HepG2 (cell line): ENCODE results near the gene PLXND1. TPM values are rescaled to one million over a fixed set of nuclear protein-coding genes. Genes with fewer than 3 reads are reported as not detected.

Experiments
- ASH2L ChIP-seq: fragments of 300-600, 200-600 bp; sonication (generic); IDR thresholded peaks from 2 replicates; pipeline ENCODE4 v1.7.0; 2017; ENCODE audit warnings: low read depth, mild to moderate bottlenecking, moderate library complexity, mixed read lengths, low read length; ENCODE audit not compliant: insufficient read length
- ATF7-NPFF ChIP-seq: sonication (generic); formaldehyde crosslinking; IDR thresholded peaks from 2 replicates; pipeline ENCODE4 v1.8.1; 2023; ENCODE audit warnings: mild to moderate bottlenecking, low read depth, missing genetic modification reagents, moderate library complexity
- ATM ChIP-seq: fragments of 450-650 bp; IDR thresholded peaks from 2 replicates; pipeline ENCODE4 v1.7.1; 2017; ENCODE audit warnings: mild to moderate bottlenecking, borderline replicate concordance
- MED1 ChIP-seq: sonication (generic); formaldehyde crosslinking; IDR thresholded peaks from 2 replicates; pipeline ENCODE4 v1.4.0; 2020; ENCODE audit warnings: missing genetic modification reagents
- MYC ChIP-seq: sonication (generic); formaldehyde crosslinking; IDR thresholded peaks from 2 replicates; pipeline ENCODE4 v1.9.0; 2021; ENCODE audit warnings: missing genetic modification reagents, borderline replicate concordance
- STAT5B ChIP-seq: sonication (generic); formaldehyde crosslinking; IDR thresholded peaks from 2 replicates; pipeline ENCODE4 v1.4.0; 2020; ENCODE audit warnings: missing genetic modification reagents
- STAT6 ChIP-seq: sonication (generic); formaldehyde crosslinking; IDR thresholded peaks from 2 replicates; pipeline ENCODE4 v1.4.0; 2020; ENCODE audit warnings: missing genetic modification reagents, mild to moderate bottlenecking, borderline replicate concordance
- ZFP91 ChIP-seq: sonication (generic); formaldehyde crosslinking; IDR thresholded peaks from 2 replicates; pipeline ENCODE4 v1.9.0; 2022; ENCODE audit warnings: missing genetic modification reagents, mild to moderate bottlenecking, borderline replicate concordance
- ZMYM3 ChIP-seq: sonication (generic); formaldehyde crosslinking; IDR thresholded peaks from 2 replicates; pipeline ENCODE4 v1.5.1; 2020; ENCODE audit warnings: mild to moderate bottlenecking, missing genetic modification reagents
- ZNF274 ChIP-seq: sonication (generic); formaldehyde crosslinking; IDR thresholded peaks from 2 replicates; pipeline ENCODE4 v1.5.1; 2020; ENCODE audit warnings: mild to moderate bottlenecking, missing genetic modification reagents
- ZNF30 ChIP-seq: sonication (generic); formaldehyde crosslinking; IDR thresholded peaks from 2 replicates; pipeline ENCODE4 v1.5.0; 2020; ENCODE audit warnings: mild to moderate bottlenecking, missing genetic modification reagents
- ZNF343 ChIP-seq: sonication (generic); formaldehyde crosslinking; IDR thresholded peaks from 2 replicates; pipeline ENCODE4 v1.4.0; 2020; ENCODE audit warnings: mild to moderate bottlenecking, missing genetic modification reagents
- ZNF547 ChIP-seq: sonication (generic); formaldehyde crosslinking; IDR thresholded peaks from 2 replicates; pipeline ENCODE4 v1.5.1; 2020; ENCODE audit warnings: mild to moderate bottlenecking, missing genetic modification reagents
- ZNF563 ChIP-seq: sonication (generic); formaldehyde crosslinking; IDR thresholded peaks from 2 replicates; pipeline ENCODE4 v1.8.0; 2022; ENCODE audit warnings: mild to moderate bottlenecking, moderate library complexity, missing genetic modification reagents
- ZNF7 ChIP-seq: IDR thresholded peaks from 2 replicates; pipeline ENCODE4 v1.6.1; 2016; ENCODE audit warnings: missing biosample characterization, missing genetic modification reagents
- ZNF747 ChIP-seq: sonication (generic); formaldehyde crosslinking; IDR thresholded peaks from 2 replicates; pipeline ENCODE4 v1.8.1; 2023; ENCODE audit warnings: missing genetic modification reagents, mild to moderate bottlenecking, borderline replicate concordance
- ZNF768 ChIP-seq: sonication (generic); formaldehyde crosslinking; IDR thresholded peaks from 2 replicates; pipeline ENCODE4 v1.4.0; 2020; ENCODE audit warnings: missing genetic modification reagents
- ZNF883 ChIP-seq: sonication (generic); formaldehyde crosslinking; IDR thresholded peaks from 2 replicates; pipeline ENCODE4 v1.5.1; 2020; ENCODE audit warnings: mild to moderate bottlenecking, missing genetic modification reagents; ENCODE audit errors: not compliant biosample characterization
- polyA plus RNA-seq, 8 experiments: library from polyadenylated mRNA; depleted of rRNA in 3 of 8; stranded (reverse) in 7 of 8; unstranded in 1 of 8; fragments of >200 nt; fragmentation: Illumina TruSeq in 4 of 8; extraction: Trizol in 4 of 8; gene quantifications; 2 replicates each; pipeline versions ENCODE4 v1.2.1 to v1.2.3, GENCODE V29; 2011 to 2016; ENCODE audit warnings: low read depth in 4 of 8, missing spikeins in 1 of 8, mixed read lengths in 1 of 8; ENCODE audit not compliant: insufficient read depth in 1 of 8
- total RNA-seq, 5 experiments: library from RNA; depleted of rRNA; stranded (reverse); fragments of >200 nt; fragmentation: Illumina TruSeq; extraction: Trizol; gene quantifications; 2 replicates each; pipeline ENCODE4 v1.2.3, GENCODE V29; 2016; ENCODE audit warnings: low read depth in 1 of 5
- TF ChIP-seq, protein P1 (sequence below), 2 experiments: sonication (generic) in 1 of 2; formaldehyde crosslinking in 1 of 2; IDR thresholded peaks; 2 replicates each; pipeline versions ENCODE4 v1.4.0 to v1.6.1; 2018 to 2020; ENCODE audit warnings: missing genetic modification reagents in 2 of 2, borderline replicate concordance in 1 of 2, low read depth in 1 of 2, mild to moderate bottlenecking in 1 of 2, missing biosample characterization in 1 of 2
- TF ChIP-seq, protein P2 (sequence below): IDR thresholded peaks from 2 replicates; pipeline ENCODE4 v1.6.1; 2016; ENCODE audit warnings: mild to moderate bottlenecking

PLXND1 gene
- total and polyA plus RNA-seq, 2 of the 13 experiments (the other 11 are each of a cell fraction or from before 2014, with no cell fraction given) = 15.9 to 42.0 TPM

DNA sequence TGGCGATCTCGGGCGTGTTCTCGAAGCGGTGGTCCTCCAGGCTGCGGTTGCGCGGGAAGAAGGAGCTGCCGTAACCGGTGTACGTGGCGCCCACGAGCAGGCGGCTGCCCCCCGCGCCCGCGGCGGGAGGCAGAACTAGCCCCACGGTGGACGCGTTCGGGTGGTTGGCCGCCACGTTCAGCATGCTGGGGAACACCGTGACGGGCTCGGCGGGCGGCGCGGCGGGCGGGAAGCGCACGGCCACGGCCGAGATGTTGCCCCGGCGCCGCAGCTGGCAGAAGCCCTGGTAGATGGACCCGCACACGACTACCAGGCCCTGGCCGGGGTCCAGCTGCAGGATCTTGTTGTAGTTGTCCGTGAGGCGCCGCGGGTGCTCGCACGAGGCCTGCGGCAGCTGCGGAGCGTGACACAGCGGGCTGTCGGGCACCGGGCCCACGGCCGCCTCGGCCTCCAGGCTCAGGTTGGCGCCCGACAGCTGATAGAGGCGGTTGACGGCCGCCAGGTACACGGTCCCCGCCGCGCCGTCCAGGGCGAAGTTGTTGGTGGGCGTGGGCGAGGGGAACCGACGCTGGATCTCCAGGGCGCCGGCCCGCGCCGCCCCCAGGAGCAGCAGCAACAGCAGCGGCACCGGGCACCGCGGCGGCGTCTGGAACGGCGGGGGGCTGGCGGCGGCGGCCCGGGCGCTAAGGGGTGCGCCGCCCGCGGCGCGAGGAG, 397 bp downstream of the PLXND1 start (continued):
- peak; percentile 18; the same call in 1 of the 2 replicates for TF ChIP-seq ZNF563 (CRISPR knock-in tag)
- TF ChIP-seq, protein P1, sequence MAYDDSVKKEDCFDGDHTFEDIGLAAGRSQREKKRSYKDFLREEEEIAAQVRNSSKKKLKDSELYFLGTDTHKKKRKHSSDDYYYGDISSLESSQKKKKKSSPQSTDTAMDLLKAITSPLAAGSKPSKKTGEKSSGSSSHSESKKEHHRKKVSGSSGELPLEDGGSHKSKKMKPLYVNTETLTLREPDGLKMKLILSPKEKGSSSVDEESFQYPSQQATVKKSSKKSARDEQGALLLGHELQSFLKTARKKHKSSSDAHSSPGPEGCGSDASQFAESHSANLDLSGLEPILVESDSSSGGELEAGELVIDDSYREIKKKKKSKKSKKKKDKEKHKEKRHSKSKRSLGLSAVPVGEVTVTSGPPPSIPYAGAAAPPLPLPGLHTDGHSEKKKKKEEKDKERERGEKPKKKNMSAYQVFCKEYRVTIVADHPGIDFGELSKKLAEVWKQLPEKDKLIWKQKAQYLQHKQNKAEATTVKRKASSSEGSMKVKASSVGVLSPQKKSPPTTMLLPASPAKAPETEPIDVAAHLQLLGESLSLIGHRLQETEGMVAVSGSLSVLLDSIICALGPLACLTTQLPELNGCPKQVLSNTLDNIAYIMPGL (CRISPR knock-in tag; IDR thresholded peaks at IDR 0.05; ENCODE audit: borderline replicate concordance in 1 of 2, low read depth in 1 of 2) = peak in 1 of 2 experiments; percentile 54; a peak in 1 of 4 replicates
- peak; percentile 72; the same call in 1 of the 2 replicates for TF ChIP-seq ZFP91 (CRISPR knock-in tag)
- TF ChIP-seq, protein P2, sequence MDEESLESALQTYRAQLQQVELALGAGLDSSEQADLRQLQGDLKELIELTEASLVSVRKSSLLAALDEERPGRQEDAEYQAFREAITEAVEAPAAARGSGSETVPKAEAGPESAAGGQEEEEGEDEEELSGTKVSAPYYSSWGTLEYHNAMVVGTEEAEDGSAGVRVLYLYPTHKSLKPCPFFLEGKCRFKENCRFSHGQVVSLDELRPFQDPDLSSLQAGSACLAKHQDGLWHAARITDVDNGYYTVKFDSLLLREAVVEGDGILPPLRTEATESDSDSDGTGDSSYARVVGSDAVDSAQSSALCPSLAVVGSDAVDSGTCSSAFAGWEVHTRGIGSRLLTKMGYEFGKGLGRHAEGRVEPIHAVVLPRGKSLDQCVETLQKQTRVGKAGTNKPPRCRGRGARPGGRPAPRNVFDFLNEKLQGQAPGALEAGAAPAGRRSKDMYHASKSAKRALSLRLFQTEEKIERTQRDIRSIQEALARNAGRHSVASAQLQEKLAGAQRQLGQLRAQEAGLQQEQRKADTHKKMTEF (CRISPR knock-in tag) = peak; percentile 54; the same call in 1 of the 2 replicates
- TF ChIP-seq ZNF274 (CRISPR knock-in tag) = no peak; the same call in 1 of the 2 replicates
- peak; percentile 11 for TF ChIP-seq ASH2L
- peak; percentile 72 for TF ChIP-seq ZNF7 (CRISPR knock-in tag)
- no peak for TF ChIP-seq ATM
- TF ChIP-seq ZMYM3 = peak; percentile 4; the same call in 1 of the 2 replicates
- TF ChIP-seq ZNF883 (CRISPR knock-in tag) = peak; percentile 83
- peak; percentile 14 for TF ChIP-seq ZNF768 (CRISPR knock-in tag)
- peak; percentile 28; the same call in 1 of the 2 replicates for TF ChIP-seq MYC
- 0 out of 2 replicates have a peak, but pooled peaks have one; percentile 34 for TF ChIP-seq ZNF747 (CRISPR knock-in tag)
- peak; percentile 82; the same call in 1 of the 2 replicates for TF ChIP-seq ZNF343
- TF ChIP-seq ZNF547 (CRISPR knock-in tag) = peak; percentile 84; the same call in 1 of the 2 replicates
- no peak; the same call in 1 of the 2 replicates for TF ChIP-seq STAT6 (CRISPR knock-in tag)
- 0 out of 2 replicates have a peak, but pooled peaks have one; percentile 9 for TF ChIP-seq MED1 (CRISPR knock-in tag)
- TF ChIP-seq ZNF30 (CRISPR knock-in tag) = peak; percentile 62; the same call in 1 of the 2 replicates
- TF ChIP-seq STAT5B (CRISPR knock-in tag) = no peak
- peak; percentile 70; the same call in 1 of the 2 replicates for TF ChIP-seq ATF7-NPFF
